HG03045 (cell line): ENCODE results near the gene ARHGAP4.

Experiments
- ATAC-seq: cut with Tn5 transposase; IDR thresholded peaks from one replicate; pipeline ENCODE4 v1.9.1; 2021; ENCODE audit warnings: mild to moderate bottlenecking, moderate library complexity; ENCODE audit not compliant: unreplicated experiment

The ARHGAP4 gene

DNA sequence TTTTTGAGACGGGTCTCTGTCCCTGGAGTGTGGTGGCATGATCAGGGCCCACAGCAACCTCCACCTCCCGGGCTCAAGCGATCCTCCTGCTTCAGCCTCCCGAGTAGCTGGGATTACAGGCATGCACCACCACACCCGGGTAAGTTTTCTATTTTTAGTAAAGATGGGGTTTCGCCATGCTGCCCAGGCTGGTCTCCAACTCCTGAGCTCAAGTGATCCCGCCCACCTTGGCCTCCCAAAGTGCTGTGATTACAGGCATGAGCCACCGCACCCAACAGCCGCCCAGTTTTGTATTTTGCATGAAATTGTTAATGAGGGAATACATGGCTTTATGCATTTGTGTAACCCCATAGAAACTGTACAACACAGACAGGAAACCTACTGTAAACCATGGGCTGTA is 2.8 kb upstream of the ARHGAP4 start:
- no peak for ATAC-seq

DNA sequence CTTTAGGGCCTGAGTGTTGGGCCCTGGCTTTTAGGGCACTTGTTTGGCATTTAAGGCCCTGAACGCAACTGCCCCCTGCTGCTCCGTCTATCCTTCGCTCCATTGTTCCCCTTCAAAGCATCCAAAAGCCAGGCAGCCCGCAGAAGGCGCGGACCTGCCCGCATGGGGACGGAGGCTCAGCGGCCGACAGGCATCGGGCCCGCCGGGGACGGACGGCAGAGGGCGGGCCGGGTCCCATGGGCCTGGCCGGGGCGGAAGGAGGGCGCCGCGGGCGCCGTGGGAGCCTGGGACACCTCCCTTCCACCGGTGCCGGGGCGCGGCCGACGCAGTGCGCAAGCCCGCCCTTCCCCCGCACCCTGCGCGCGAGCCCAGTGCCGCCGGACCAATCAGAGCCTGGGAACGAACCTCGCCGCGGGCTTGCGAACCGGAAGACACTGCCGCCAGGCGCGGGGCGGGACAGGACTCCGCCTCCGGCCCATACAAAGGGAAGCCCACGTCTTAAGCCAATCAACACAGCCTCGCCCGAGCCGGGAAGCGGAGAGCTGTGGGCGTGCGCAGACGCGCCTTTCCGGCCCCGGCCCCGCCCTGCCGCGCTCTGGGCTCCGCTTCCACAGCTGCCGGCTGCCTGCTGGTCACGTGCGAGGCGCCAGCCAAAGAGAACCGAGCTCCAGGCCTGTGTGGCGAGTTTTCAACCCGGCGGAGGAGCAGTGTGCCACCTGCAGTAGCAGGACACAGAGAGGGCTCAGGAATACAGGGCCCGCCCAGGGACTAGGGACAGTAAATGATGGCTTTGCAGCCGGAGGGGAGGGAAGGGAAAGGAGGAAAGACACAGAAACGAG is 2.1 kb upstream of the ARHGAP4 start:
- peak; percentile 73 for ATAC-seq

DNA sequence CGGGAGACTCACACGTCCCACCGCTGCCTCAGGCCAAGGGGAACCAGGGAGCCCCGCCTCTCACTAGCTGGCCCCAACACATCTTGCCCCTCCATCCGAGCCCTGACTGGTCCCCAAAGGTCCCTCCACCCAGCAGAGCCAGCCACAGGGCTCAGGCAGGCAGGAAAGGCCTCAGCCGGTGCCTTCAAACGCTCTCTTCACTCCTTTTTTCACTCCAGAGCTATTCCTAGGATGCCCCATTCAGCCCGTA is 1.5 kb upstream of the ARHGAP4 start:
- ATAC-seq: no peak

DNA sequence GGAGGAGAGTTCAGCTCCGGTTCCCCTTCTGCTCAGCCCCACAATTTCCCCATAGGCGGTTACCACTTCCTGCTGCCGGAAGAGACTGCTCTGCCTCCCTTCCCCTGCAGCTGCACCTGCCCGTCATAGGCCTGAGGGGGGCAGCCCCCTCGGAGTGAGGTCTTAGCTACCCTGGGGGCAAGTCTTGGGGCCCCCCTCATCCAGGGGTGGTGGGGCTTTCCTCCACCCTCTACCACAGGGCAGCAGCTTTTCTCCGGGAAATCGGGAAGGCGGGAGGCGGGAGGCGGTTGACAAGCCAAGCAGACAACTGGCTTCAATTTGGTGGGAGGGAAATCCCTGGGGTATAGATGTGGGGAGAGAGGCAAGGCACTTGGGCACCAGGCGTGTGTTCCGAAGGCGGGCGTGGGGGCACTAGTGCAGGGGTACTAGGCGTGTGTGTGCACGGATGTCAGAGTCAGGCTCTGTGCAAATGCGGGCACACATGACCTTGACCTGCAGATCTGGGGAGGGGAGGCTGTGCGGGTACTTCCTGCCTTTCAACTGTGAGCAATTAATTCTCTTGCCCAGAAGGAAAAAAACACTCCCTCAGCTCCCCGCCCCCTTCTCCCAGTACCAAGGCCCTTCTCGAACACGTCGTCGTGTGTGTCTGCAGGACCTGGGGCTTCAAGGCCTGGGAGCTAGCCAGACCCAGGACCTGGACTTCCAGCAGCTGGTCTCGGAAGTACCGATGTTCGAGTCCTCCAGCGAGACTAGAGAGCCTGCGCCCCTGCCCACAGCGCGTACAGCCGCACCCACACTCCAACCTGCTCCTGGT is 1.0 kb upstream of the ARHGAP4 start:
- ATAC-seq: no peak

DNA sequence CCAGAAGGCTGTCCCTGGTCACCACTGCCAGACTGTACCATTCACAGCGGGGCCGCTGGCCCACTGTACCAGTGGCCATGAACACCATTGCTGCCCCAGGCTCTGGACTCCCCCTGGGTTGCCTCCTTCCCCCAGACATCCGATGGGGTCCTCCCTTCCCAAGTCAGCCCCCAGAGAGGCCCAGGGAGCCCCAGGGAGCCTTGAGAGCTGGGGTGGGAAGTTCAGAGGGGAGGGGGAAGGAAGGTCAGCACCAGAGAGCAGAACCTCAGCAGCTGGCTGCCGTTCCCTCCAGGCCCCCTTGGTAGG is 441 bp upstream of the ARHGAP4 start:
- no peak for ATAC-seq

DNA sequence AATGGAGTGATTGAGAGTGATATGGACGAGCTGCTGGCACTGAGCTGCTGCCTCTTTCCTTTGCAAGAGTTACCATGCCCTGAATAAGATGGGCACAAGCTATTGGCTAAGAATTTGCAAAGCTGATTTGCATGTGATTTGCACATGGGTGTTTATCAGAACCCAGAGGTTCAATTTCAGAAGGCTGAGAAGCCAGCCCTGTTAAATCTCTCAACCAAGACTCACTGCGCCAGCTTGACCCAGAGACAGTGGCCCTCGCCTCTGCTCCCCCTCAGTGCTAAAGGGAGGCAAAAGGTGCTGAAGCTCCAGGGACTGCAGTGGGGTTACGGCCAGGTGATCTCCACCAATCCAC is 701 bp downstream of the ARHGAP4 start:
- no peak for ATAC-seq

DNA sequence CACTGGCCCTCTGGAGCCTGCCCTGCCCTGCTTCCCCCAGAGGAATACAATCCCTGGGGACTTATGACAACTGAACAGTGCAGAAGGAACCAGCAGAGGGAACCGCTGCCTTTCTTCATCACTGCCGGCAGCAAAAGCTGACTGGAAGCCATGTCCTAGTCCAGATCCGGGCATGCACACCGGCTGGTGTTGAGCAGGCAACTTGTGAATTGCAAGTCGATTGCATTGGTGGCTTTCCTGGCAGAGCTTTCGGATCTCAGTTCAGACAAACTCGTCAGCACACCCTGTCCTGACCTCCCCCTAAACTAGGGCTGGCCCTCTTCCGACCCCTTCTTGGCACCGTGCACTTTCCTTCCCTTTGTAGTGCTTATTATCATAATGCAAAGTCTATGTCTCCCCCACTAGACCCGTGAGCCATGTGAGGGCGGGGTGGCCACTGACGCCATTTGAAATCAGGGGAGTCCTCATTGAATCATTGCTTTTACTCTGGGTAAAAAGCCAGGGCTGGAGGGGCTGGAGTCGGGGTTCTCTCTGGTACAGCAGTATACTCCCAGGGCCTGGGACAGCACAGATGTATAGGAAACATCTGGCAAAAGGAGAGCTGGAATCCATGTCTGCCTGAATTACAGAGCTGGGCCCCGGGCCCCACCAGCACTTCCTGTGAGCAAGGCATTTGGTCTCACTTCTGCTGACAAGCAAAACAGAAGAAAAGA is 1.8 kb downstream of the ARHGAP4 start:
- no peak for ATAC-seq

DNA sequence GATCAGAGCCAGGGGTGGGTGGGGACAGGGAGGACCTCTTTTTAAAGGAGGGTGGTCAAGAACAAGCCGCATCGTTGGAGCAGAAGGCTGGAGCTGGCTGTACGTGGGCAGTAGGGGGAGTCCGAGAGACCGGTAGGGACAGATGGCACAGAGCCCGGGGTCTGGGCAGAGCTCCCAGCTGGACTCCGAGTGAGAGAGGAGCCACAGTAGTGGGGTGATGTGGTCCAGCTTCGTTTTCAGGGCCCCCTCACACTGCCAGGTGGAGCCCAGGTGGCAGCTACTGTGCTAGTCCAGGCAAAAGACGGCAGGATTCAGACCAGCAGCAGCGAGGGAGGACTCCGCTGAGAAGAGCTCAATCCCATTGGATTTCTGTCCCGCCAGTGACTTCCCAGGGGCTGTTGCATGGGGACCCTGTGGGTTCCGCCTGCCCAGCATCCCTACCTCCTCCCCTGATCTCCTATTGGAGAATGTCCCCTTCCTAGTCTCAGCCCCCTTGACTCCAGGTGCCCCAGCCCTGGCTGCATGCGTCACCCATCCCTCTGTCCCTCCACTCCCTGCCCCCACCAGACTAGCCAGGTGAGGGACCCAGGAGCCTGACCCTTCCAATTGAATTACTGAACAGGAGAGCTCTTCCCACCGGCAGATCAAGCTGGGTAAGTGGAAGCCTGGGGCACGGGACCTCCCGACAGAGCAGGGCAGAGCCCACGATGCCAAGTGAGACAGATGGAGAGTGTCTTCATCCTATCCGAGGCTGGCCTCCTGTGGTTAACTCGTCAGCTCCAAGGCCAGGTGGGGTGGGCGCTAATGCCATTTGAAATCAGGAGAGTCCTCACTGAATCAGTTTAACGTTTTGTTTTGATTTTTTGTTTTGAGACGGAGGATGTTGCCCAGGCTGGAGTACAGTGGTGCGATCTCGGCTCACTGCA is 2.9 kb downstream of the ARHGAP4 start:
- ATAC-seq: no peak

DNA sequence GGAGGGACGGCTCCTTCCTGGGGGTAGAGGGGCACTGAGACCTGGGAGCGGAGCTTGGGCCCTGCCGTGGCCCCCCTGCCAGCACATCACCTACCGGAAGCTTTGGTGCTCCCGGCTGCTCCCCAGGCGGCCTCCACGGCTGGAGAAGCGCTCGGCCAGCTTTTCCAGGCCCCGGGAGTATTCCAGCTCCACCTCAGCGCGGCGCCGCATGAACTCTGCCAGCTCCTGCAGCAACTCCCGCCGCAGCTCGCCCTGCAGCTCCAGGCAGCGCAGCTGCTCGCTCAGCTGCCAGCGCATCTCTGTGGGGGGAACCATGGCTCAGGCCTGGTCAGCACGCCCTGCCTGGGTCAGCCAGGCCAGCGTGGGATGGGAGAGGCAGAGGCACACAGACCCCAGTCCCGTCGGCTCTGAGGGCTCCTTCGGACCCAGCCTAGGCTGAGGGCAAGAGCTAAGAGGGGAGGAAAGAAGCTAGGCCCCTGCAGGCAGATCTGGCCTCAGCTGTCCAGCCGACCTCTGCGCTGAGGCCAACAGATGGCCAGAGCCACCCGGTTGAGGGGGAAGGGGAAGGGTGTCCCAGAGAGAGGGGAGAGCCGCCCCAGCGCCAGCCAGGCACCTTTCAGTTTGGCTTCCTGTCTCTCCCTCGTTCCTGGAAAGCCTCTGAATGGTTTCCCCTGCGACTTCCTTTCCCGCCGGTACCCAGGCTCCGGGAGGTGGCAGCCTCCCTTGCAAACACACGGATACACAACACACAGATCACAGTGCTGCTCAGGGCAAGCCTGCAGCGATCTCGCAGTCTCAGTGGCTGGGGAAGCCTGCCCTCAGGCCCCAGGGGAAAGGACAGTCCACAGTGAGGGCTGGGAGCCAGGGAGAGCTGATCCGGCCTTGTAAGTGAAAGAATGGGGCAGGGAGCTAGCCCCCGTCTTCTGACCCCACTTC is 4.3 kb downstream of the ARHGAP4 start:
- ATAC-seq: no peak

DNA sequence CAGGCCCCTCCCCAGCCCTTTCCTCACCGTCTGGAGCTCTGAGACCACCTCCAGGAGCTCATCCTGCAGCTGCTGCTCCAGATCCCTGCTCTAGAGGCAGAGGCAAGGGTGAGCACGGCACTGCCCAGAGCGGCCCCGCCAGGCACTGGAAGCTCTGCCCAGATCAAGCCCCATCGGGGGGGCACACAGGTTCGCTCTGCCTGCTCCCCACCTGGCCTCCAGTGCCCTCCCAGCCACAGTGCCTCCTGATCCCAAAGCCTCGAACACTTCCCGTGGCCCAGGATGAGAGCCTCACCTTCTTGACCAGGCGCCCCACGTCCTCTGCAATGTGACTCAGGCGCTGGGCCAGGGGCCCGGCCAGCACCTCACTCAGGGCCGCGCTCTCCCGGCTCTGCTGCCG is 5.0 kb downstream of the ARHGAP4 start:
- no peak for ATAC-seq

DNA sequence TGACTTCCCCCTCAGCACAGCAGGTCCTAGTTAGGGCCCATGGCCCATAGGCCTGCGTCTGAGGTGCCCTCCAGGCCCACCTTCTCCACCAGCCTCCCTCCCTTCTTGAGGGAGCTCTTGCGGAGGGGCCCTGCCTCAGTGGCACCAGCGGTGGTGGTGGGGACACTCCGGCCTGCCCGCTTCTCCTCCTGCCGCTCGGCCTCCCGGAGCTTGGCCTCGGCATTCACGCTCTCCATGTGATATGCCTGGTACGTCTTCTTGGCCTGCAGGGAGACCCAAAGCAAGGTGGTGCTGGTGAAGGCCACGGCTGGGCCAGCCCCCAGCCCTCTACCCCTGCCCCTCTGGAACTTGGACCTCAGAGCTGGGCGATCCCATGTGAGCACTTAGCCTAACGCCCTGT is 5.5 kb downstream of the ARHGAP4 start:
- ATAC-seq: no peak

DNA sequence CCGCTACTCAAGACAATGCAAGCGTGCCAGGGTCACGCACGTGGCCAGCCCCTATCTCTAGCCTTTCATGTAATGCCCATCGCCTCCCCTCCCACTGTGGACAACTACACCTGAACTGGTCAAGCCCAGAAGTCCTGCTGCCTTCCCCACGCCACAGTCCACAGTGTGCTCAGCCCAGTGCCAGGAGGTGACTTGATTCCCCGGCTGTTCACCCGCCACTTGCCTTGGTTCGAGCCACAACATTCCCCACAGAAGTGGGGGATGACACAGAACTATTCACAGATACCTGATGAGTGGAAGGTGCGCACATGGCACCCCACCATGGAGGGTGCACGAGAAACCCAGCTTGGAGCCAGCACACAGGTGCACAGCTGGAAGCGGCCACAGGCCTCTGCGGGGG is 6.8 kb downstream of the ARHGAP4 start:
- no peak for ATAC-seq

DNA sequence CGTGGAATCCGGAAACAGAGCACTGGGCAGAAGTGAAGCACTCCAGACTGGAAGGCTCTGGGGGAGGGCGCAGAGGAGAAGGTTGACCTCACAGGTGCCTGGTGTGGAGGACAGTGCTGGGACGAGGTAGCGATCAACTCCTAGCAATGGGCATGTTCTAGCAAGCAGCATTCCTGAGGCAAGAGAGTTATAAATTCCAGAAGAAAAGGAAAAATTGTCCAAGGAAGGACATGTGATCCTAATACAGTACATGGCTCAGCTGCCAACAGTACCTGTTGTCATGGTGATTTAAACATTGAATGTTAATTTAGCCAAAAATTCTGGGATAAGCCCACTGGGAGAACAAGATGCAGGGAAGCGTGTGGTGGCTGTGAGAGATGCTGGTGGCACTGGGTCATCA is 8.2 kb downstream of the ARHGAP4 start:
- ATAC-seq: no peak

DNA sequence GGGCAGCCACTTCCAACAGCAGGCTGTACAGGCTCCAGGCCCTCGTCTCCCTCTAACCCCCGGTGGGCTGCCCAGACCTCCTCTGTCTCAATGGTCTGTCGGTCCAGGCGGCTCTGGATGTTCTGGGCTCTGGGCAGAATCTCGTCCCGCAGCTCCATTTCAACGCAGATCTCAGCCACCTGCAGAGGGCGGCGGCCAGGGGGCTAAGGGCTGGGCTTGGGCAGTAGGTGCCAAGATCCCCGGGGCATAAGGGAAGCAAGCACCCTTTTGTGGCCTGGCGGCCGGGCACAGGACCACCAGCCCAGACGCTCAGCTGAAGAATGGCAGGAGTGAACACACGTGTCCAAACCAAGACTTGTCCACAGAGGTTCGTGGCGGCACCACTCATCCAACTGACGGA is 12.4 kb downstream of the ARHGAP4 start:
- no peak for ATAC-seq

DNA sequence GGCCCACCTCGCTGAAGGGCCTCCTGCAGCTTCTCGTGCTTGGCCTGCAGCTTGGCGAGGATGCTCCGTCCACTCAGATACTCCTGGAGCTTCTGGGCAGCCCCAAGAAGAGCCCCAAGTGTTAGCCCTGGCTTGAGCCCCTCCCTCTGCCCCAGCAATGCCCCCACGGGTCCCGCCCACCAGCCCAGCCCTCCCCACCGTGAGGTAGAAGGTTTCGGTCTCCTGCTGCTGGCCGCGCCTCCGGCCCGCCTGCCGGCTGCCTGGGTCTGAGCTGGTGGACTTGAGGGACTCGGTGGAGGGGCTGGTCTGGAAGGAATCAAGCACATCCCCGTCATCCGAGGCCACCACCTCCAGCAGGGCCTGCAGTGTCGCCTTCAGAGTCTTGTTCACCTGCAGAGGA is 12.9 kb downstream of the ARHGAP4 start:
- ATAC-seq: no peak

DNA sequence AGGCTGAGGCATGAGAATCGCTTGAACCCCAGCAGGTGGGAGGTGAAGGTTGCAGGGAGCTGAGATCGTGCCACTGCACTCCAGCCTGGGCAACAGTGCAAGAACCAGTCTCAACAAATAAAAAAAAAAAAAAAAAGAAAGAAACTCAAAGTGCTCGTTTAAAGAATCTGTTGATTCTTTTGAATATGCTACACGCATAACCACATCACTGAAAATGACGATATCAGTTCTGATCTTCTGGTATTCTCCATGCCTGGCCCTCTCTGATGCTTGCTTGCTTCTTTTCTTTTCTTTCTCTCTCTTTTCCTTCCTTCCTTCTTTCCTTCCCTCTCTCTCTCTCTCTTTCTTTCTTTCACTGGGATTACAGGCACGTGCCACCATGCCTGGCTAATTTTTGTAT is 14.3 kb downstream of the ARHGAP4 start:
- ATAC-seq: no peak

DNA sequence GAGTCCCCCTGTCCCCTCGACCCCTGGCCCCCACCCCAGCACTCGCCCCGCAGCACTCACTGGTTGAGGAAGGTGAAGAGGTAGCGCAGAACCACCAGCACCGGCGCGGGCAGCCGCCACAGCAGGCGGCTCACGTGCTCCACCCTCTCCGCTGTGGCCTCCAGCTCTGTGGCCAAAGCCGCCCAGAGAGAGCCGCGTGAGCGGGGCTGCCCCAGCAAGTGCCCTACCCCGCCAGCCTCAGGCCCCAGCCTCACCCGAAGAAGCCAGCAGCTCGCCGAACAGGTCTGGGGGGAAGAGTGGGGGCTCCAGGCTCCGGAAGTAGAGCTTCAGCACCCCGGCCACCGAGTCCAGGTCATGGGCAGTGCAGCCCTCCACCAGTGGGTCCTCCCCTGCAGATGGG is 15.6 kb downstream of the ARHGAP4 start:
- ATAC-seq: no peak

DNA sequence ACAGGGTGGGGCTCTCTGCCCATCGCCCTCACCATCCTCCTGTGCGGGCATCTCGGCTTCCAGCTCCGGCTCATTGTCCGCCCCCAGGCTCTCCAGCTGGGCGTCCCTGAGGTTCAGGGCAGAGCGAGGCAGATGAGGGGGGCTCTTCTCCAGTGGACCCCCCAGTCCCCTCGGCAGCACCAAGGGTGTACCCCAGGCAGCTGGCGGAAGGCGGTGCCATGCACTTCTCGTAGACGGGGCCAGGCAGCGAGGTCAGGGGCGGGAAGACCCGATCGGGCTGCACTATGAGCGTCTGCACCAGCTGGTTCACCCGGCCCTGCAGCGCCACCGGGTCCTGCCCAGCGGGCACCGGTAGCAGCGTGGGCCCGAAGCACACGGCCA is 16.1 kb downstream of the ARHGAP4 start:
- ATAC-seq: no peak

DNA sequence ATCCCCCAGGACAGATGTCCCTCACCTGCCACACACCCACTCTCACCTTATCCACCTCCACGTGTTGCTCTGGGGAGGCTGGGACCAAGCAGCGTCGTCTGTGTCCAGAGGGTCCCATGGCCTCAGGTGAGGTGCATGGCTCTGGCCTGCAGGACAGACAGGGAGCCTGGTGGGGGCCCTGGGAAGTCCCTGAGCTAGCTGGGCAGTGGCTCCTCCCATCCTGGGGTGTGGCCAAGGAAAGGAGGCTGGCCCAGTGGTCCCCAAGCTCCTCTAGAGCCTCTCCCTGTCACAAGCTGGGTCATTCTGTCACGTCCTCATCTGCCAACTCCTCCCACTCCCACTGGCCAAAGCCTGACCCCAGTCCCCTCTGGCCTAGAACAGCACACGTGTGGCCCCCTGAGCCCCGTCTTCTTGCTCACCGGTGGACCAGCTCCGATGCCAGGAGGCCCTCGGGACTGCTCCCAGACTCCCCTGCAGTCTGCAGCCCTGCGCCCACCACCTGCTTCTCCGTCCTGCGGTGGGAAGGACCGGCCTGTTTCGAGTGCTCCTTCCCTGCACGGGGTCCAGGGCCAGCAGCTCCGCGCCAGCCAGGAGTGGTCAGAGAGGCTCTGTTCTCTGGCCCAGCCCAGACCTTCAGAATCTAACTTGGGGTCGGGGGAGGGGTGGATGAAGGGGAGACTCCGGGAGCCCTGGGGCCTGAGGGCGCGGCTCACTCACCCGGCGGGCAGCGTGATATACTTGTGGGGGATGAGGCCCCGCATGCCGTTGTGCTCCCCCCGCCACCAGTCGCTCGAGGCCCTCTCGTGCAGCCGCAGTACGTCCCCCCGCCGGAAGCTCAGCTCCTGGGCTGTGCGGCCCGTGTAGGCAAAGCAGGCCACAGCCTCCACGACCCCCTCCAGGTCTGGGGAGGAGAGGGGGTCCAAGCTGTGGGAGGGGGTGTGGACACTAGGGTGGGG is 16.8 kb downstream of the ARHGAP4 start:
- ATAC-seq: no peak
